Ovary (tissue), 9 donors: ENCODE measurements around the gene LSM8. TPM values are rescaled to one million over a fixed set of nuclear protein-coding genes. Genes with fewer than 3 reads are reported as not detected.
A peak's percentile ranks its signal among the peaks of the same experiment; 100 is the strongest.

Experiments used
- DNase-seq, 5 donors: peaks; one replicate each; pipeline ENCODE4 v3.0.0-alpha.2; 2019 to 2020
- H3K27ac ChIP-seq, 2 donors: fragments of 200-600 bp; one replicate each; pipeline versions ENCODE4 v1.5.1 to v1.8.0; 2019 to 2022
- H3K27me3 ChIP-seq: fragments of 200-600 bp; one replicate; pipeline ENCODE4 v1.8.0; 2022
- H3K36me3 ChIP-seq: fragments of 200-600 bp; sonication (generic); one replicate; pipeline ENCODE4 v1.5.1; 2019
- H3K4me1 ChIP-seq: one replicate; pipeline ENCODE4 v1.8.1; 2013; ENCODE audit warnings: mild to moderate bottlenecking, moderate library complexity; ENCODE audit not compliant: insufficient read depth
- H3K4me3 ChIP-seq: fragments of 200-600 bp; sonication (generic); one replicate; pipeline ENCODE4 v1.5.1; 2017
- H3K9me3 ChIP-seq, 2 donors: fragments of 200-600 bp in 1 of 2; sonication (generic) in 1 of 2; one replicate each; pipeline versions ENCODE4 v1.5.1 to v1.8.1; 2013 to 2019; ENCODE audit warnings: mild to moderate bottlenecking in 1 of 2, moderate library complexity in 1 of 2
- CTCF ChIP-seq, 3 donors: fragments of 450-650 bp in 2 of 3; fragments of 200-600 bp in 1 of 3; IDR thresholded peaks; one replicate each; pipeline versions ENCODE4 v1.5.1 to v1.8.0; 2016 to 2022; ENCODE audit warnings: antibody characterized with exemption in 3 of 3, mild to moderate bottlenecking in 1 of 3
- EP300 ChIP-seq: sonication (generic); formaldehyde crosslinking; IDR thresholded peaks from one replicate; pipeline ENCODE4 v1.6.1; 2017; ENCODE audit warnings: antibody characterized with exemption
- POLR2A ChIP-seq: fragments of 450-650 bp; IDR thresholded peaks from one replicate; pipeline ENCODE4 v1.6.1; 2017; ENCODE audit warnings: antibody characterized with exemption, mild to moderate bottlenecking, moderate library complexity
- WGBS, 3 donors: extraction: QIAGEN DNeasy Blood & Tissue Kit in 1 of 3; methylation state at CpG; one replicate each; pipeline versions ENCODE4 v1.1.5 to v1.1.7; 2013 to 2017; 5-methylcytosine and 5-hydroxymethylcytosine counted together
- intact Hi-C, 4 donors: fragments of 100-400 bp; cut with DNase I; formaldehyde crosslinking; loops; one replicate each; pipeline versions ENCODE4 v1.11.0 to v1.15.1; 2022 to 2023
- polyA plus RNA-seq, 2 donors: library from polyadenylated mRNA; stranded (reverse); fragments of 200-250 nt in 1 of 2; fragments of 350-450 nt in 1 of 2; fragmentation: Illumina TruSeq in 1 of 2; extraction: RNeasy Lipid Tissue Mini Kit (QIAGEN cat#74804) in 1 of 2; gene quantifications; one replicate each; pipeline ENCODE4 v1.2.3, GENCODE V29; 2013 to 2014
- total RNA-seq, 7 donors: library from RNA; depleted of rRNA in 2 of 7; stranded (reverse); fragments of >200 nt in 2 of 7; fragmentation: NEBNext Ultra II Directional in 3 of 7; extraction: Animal tissue kit (Norgen Biotek cat#: 25700) in 3 of 7; gene quantifications; one replicate each; pipeline versions ENCODE4 v1.1.0 to v1.2.4, GENCODE V29; 2016 to 2023
- donor health status: DM: no; HTN: no; CAD: no; lungs with moderate emphysema.
- donor health status: DM: no; HTN: no; CAD: no.
- donor health status: Bipolar disorder and iron deficiency.
- donor health status: DM: yes; HTN: yes; CAD: no.
- donor health status: DM: no; HTN: no; CAD: no.
- donor health status: DM: yes; HTN: yes; CAD: no.

Gene LSM8
- total and polyA plus RNA-seq, 9 donors = 16.8 to 31.4 (median 22.9) TPM

- intact Hi-C loops = no loop called here
- 35 to 46% (median 39%) methylated on average over 2 of the region's 2 CpGs for WGBS, 3 donors
- no peak overlapping the region for H3K27ac ChIP-seq
- H3K4me3 ChIP-seq = no peak overlapping the region
- TF ChIP-seq EP300 (no peak), POLR2A (no peak), CTCF (IDR thresholded peaks at IDR 0.05) (no peak)
- no peaks in the 10 kb centered on the region for H3K9me3 ChIP-seq
- no peaks in the 10 kb centered on the region for H3K36me3 ChIP-seq
- DNase-seq = no peak
- no peaks in the 10 kb centered on the region for H3K4me1 ChIP-seq
- H3K27me3 ChIP-seq = no peaks in the 10 kb centered on the region
Measured at GRCh38 chr7:118202061-118202460, 18.1 kb downstream of the LSM8 start.

- Histone ChIP-seq H3K4me1 (peaks cover 2% of the 10 kb centered on the region), H3K27me3 (no peaks in the 10 kb centered on the region), H3K36me3 (no peaks in the 10 kb centered on the region), H3K4me3 (peak overlapping the region; percentile 45), H3K9me3 (no peaks in the 10 kb centered on the region), H3K27ac (no peak overlapping the region)
- peak; percentile 54 to 85 (median 76) for DNase-seq
- TF ChIP-seq CTCF (IDR thresholded peaks at IDR 0.05) = no peak
- TF ChIP-seq POLR2A = no peak
- TF ChIP-seq EP300 = no peak
- 22 to 45% (median 27%) methylated on average over 49 of the region's 49 CpGs for WGBS, 3 donors
- intact Hi-C loops = no loop called here
Measured at GRCh38 chr7:118214051-118214832, 30.3 kb downstream of the LSM8 start.

GRCh38 chr7:118214833-118215182 is 30.8 kb downstream of the LSM8 start:
- 50 to 72% (median 62%) methylated on average over 3 of the region's 3 CpGs for WGBS, 3 donors
- H3K4me3 ChIP-seq = peak overlapping the region; percentile 45
- intact Hi-C loops = no loop called here
- H3K4me1 ChIP-seq = peaks cover 2% of the 10 kb centered on the region
- no peak overlapping the region for H3K27ac ChIP-seq
- H3K27me3 ChIP-seq = no peaks in the 10 kb centered on the region
- no peak for DNase-seq
- no peaks in the 10 kb centered on the region for H3K36me3 ChIP-seq
- no peak for TF ChIP-seq CTCF (IDR thresholded peaks at IDR 0.05)
- TF ChIP-seq POLR2A = no peak
- TF ChIP-seq EP300 = no peak
- H3K9me3 ChIP-seq = no peaks in the 10 kb centered on the region

- Histone ChIP-seq H3K4me3 (no peak overlapping the region), H3K9me3 (no peaks in the 10 kb centered on the region), H3K36me3 (no peaks in the 10 kb centered on the region), H3K4me1 (peaks cover 2% of the 10 kb centered on the region), H3K27me3 (no peaks in the 10 kb centered on the region), H3K27ac (no peak overlapping the region)
- intact Hi-C loops = no loop called here
- WGBS, 3 donors = 67 to 77% (median 73%) methylated on average over 1 of the region's 1 CpG
- no peak for TF ChIP-seq EP300
- TF ChIP-seq CTCF (IDR thresholded peaks at IDR 0.05) = no peak
- no peak for TF ChIP-seq POLR2A
- no peak for DNase-seq
Measured at GRCh38 chr7:118217210-118217619, 33.3 kb downstream of the LSM8 start.
